Measurements from ENCODE around the gene RGS9.

The RGS9 gene

DNA sequence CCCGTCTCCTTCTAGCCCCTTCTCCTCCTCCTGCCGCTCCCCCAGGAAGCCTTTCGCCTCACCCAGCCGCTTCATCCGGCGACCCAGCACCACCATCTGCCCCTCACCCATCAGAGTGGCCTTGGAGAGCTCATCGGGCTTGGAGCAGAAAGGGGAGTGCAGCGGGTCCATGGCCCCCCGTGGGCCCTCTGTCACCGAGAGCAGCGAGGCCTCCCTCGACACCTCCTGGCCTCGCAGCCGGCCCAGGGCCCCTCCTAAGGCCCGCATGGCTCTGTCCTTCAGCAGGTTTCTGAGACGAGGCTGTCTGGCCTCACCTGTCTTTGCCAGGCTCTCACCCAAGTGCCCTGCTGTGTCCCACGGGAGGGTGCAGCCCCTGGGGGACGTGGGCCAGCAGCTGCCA is 87.9 kb downstream of the RGS9 start:
- POLR2A ChIA-PET (ENCODE audit: low non-redundant PET): no interaction called here
- CTCF ChIA-PET: interaction anchor here (0.6 kb wide), 1 partner anchor 258 kb away, joined by 4 read pairs; no protein-coding TSS in a partner anchor
- no peak overlapping the region for H3K27ac ChIP-seq
- TF ChIP-seq, protein P1, sequence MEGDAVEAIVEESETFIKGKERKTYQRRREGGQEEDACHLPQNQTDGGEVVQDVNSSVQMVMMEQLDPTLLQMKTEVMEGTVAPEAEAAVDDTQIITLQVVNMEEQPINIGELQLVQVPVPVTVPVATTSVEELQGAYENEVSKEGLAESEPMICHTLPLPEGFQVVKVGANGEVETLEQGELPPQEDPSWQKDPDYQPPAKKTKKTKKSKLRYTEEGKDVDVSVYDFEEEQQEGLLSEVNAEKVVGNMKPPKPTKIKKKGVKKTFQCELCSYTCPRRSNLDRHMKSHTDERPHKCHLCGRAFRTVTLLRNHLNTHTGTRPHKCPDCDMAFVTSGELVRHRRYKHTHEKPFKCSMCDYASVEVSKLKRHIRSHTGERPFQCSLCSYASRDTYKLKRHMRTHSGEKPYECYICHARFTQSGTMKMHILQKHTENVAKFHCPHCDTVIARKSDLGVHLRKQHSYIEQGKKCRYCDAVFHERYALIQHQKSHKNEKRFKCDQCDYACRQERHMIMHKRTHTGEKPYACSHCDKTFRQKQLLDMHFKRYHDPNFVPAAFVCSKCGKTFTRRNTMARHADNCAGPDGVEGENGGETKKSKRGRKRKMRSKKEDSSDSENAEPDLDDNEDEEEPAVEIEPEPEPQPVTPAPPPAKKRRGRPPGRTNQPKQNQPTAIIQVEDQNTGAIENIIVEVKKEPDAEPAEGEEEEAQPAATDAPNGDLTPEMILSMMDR (conservative IDR thresholded peaks at IDR 0.05; ENCODE audit: low read depth): no peak
- DNase-seq (ENCODE audit: low spot score): no peak

DNA sequence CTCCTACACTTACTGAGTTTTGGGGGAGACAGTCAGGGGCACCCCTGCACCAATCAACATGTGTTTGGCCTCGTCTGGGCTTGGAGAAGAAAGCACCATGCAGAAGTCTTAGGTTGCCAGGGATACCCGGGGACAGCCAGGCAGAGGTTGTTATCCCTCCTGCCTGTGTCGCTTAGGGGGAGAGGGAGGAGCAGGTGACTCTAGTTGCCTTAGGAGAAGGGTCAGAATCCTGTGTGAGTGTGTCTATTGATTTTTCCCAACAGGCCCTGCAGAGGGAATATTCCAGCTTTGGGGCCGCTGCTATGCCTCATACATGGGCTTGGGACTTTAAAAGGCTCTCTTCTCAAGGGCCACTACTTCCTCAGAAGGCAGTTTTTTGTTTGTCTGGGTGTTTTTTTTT is 89.1 kb downstream of the RGS9 start:
- ChIA-PET CTCF (no interaction called here), POLR2A (ENCODE audit: low non-redundant PET) (interaction anchor here (0.6 kb wide), 1 partner anchor 1734 kb away, joined by 4 read pairs; no protein-coding TSS in a partner anchor)
- no peak overlapping the region for H3K27ac ChIP-seq
- no peak for DNase-seq (ENCODE audit: low spot score)
- TF ChIP-seq, protein P1 (conservative IDR thresholded peaks at IDR 0.05; ENCODE audit: low read depth): no peak

DNA sequence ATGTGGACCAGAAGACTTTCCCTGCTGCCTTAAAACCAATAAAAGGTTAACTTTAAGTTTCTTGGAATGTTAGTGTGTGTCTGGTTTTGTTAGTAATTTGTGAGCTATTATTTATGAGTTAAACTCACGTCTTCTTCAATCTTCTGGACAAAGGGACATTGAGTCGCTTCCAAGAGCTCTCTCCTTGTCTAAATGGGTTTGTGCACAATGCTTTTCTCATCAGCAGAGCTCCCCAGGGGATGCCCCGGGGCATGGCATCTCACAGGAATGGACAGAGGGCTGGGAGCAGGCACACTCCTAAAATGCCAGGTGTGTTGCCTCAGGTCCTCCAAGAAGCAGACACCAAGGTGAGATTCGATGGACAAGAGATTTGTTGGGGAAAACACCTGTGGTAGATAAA is 90.5 kb downstream of the RGS9 start:
- ChIA-PET POLR2A (ENCODE audit: low non-redundant PET) (no interaction called here), CTCF (no interaction called here)
- no peak for DNase-seq (ENCODE audit: low spot score)
- no peak overlapping the region for H3K27ac ChIP-seq
- TF ChIP-seq, protein P1 (conservative IDR thresholded peaks at IDR 0.05; ENCODE audit: low read depth): no peak

DNA sequence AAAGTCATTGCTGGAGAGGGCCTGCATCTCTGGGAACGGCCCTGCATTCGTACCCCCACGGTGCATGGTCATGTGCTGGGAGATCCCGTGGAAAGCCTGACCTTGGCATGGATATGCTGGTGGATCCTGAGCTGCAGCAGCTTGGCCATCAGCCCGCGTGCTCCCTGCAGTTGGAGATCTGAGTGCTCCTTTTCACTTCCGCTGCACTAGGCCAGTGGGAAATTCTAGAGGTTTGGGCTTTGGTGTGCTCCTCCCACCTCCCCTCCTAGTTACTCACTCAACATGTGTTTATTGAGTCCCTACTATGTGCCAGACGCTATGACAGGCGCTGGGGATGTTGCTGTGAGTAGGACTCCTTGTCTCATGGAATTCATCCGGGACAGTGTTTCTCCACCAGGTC is 91.1 kb downstream of the RGS9 start:
- no peak for DNase-seq (ENCODE audit: low spot score)
- ChIA-PET CTCF (no interaction called here), POLR2A (ENCODE audit: low non-redundant PET) (no interaction called here)
- TF ChIP-seq, protein P1 (conservative IDR thresholded peaks at IDR 0.05; ENCODE audit: low read depth): no peak
- H3K27ac ChIP-seq: no peak overlapping the region

DNA sequence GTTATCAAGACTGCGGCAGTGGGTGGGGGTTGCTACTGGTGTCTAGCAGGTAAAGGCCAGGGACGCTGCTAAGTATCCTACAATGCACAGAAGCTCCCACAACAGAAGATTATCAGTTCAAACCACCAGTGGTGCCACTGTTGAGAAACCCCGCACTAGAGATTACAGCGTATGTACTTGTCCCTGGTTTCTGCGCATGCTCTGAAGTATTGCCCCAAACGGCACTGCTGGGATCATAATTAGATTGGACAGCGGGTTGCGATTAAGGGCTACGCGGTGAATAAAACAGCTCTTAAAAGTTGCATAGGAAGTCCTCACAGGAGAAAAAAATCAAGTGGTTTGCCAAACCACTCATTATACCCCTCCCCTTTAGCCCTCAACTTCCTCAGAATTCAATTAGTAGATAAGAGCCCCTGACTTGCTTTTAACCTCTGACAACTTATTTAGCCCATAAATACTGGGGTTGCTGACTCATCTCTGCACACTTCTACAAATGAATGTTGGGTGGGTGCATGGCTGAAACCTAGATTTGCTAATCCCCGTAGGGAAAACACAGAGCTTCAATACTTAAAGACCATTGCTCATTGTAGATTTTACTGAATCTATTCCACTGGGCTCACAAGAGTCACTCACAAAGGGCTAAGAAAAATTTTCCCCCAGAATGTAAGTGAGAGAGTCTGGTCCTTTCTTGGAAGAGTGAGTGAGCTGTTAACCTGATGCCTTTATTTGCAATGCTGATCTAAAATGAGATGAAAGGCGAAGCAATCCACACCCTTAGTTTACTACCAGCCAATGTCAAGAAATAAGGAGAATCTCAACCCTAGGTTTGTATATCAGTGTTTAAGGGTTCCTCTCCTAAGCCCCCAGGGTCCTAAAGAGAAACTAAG is 91.8 kb downstream of the RGS9 start:
- DNase-seq (ENCODE audit: low spot score): no peak
- POLR2A ChIA-PET (ENCODE audit: low non-redundant PET): no interaction called here
- no peak overlapping the region for H3K27ac ChIP-seq
- TF ChIP-seq, protein P1 (conservative IDR thresholded peaks at IDR 0.05; ENCODE audit: low read depth): no peak
- CTCF ChIA-PET: no interaction called here

DNA sequence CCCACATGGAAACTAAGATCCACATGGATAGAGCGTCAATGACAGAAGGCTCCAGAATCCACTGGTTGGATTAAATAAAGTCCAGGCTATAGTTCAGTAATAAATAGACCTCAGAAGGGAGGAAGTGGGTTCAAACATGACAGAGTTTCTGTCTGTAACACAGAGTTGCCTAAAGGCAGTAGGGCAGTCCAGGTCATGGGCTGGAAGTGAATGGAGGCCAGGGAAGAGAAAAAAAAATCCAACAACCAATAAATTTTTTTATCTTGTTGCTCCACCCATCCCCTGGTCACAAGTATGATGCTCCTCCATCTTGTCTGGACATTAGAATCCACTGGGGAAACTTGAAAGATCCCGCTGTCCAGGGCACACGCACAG is 92.4 kb downstream of the RGS9 start:
- TF ChIP-seq, protein P1 (conservative IDR thresholded peaks at IDR 0.05; ENCODE audit: low read depth): no peak
- CTCF ChIA-PET: interaction anchor here (0.6 to 1.0 kb wide), 2 partner anchors 10 to 92 kb away, joined by 3 to 5 read pairs; partner anchors contain the start of gene RGS9
- POLR2A ChIA-PET (ENCODE audit: low non-redundant PET): no interaction called here
- H3K27ac ChIP-seq: no peak overlapping the region
- no peak for DNase-seq (ENCODE audit: low spot score)

All from RWPE1 (cell line).